ENCODE data around the gene PLBD1. TPM values are rescaled to one million over a fixed set of nuclear protein-coding genes. Genes with fewer than 3 reads are reported as not detected.
A peak's percentile ranks its signal among the peaks of the same experiment; 100 is the strongest.

The PLBD1 gene, protein sequence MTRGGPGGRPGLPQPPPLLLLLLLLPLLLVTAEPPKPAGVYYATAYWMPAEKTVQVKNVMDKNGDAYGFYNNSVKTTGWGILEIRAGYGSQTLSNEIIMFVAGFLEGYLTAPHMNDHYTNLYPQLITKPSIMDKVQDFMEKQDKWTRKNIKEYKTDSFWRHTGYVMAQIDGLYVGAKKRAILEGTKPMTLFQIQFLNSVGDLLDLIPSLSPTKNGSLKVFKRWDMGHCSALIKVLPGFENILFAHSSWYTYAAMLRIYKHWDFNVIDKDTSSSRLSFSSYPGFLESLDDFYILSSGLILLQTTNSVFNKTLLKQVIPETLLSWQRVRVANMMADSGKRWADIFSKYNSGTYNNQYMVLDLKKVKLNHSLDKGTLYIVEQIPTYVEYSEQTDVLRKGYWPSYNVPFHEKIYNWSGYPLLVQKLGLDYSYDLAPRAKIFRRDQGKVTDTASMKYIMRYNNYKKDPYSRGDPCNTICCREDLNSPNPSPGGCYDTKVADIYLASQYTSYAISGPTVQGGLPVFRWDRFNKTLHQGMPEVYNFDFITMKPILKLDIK
- 10 to 100 TPM; 40.5 to 46.3 (median 45.7) TPM for polyA plus RNA-seq (ENCODE audit: insufficient read length in 3 of 3)

GRCh38 chr12:14567351-14568162, at the start of gene PLBD1:
Gene PLBD1, minus strand, starts transcription at chr12:14567883. Its CDS starts 187 bp downstream, at chr12:14567696.
- DNase-seq (ENCODE audit: low read depth in 3 of 3, low spot score in 2 of 3): peak; percentile 38 to 52 (median 42)

GRCh38 chr12:14614704-14615121, 47.0 kb upstream of the PLBD1 start:
- no peak for DNase-seq (ENCODE audit: low read depth in 3 of 3, low spot score in 2 of 3)

- no peak for DNase-seq (ENCODE audit: low read depth in 3 of 3, low spot score in 2 of 3)
Measured at GRCh38 chr12:14613718-14614117, 46.0 kb upstream of the PLBD1 start.

GRCh38 chr12:14612898-14613445, 45.3 kb upstream of the PLBD1 start:
- DNase-seq (ENCODE audit: low read depth in 3 of 3, low spot score in 2 of 3): no peak

- DNase-seq (ENCODE audit: low read depth in 3 of 3, low spot score in 2 of 3): no peak
Measured at GRCh38 chr12:14612250-14612649, 44.6 kb upstream of the PLBD1 start.

DNA sequence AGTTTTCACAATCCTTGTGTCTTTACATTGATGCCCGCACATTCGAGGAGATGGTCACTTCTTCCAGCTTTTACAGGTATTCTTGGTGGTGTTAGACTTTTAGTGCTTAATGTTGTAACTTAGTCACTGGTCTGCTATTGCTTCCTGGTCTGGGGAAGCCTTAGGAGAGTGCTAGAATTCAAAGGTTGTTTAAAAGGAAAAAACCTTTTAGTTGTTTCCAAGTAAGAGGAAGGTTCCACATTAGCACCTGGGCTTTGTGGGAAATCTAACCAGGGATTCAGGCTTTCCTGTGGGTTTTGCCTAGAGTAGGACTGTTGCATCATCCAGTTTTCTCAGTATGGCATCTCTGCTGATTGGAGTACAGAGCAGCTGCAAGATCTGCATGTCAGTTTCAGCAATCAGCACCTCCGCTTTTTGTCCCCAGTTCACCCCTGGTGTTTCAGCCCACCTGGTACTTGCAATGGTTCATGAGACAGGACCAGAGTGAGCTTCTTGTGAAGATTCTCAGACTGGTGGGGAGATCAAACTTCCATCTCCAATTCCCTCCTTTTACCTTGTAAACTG, 44.0 kb upstream of the PLBD1 start:
- DNase-seq (ENCODE audit: low read depth in 3 of 3, low spot score in 2 of 3): no peak

GRCh38 chr12:14607568-14607967, 39.9 kb upstream of the PLBD1 start:
- DNase-seq (ENCODE audit: low read depth in 3 of 3, low spot score in 2 of 3): no peak

GRCh38 chr12:14605401-14605989, 37.8 kb upstream of the PLBD1 start:
- DNase-seq (ENCODE audit: low read depth in 3 of 3, low spot score in 2 of 3): no peak

DNA sequence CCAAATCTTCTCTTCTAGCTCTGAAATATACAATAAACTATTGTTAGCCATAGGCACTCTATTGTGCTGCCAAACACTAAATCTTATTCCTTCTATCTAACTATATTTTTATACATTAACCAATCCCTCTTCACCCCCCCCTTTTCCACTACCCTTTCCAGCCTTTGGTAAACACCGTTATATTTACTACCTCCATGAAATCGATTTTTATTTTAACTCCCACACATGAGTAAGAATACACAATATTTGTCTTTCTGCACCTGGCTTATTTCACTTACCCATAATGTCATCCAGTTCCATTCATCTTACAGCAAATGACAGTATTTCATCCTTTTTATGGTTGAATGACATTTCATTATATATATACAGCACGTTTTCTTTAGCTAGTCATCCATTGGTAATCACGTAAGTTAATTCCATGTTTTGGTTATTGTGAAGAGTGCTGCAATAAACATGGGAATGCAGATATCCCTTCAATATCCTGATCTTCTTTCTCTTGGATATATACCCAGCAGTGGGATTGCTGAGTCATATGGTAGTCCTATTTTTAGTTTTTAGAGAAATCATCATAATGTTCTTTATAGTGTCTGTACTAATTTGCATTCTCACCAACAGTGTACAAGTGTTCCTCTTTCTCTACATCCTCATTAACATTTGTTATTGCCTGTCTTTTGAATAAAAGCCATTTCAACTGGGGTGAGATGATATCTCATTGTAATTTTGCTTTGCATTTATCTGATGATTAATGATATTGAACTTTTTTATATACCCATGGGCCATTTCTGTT, 34.2 kb upstream of the PLBD1 start:
- DNase-seq (ENCODE audit: low read depth in 3 of 3, low spot score in 2 of 3): no peak

GRCh38 chr12:14597480-14597879, 29.8 kb upstream of the PLBD1 start:
- DNase-seq (ENCODE audit: low read depth in 3 of 3, low spot score in 2 of 3): no peak

DNA sequence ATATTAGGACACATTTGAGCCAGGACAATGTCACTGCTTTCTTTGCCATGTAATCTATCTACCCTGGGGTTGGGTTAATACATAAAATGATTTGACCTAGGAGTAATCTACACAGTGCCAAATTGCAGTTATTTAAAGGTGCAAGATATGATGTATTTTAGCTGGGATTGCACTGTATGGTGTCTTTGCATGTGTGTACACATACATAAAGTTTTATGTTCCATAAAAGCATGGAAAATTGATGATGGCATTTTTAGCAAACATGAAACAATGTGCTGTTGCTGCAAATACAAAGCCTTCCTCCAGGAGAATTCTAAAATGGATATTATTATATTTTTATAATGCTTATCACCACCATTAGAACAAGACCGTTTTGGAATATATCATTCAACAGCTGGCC, 24.0 kb upstream of the PLBD1 start:
- no peak for DNase-seq (ENCODE audit: low read depth in 3 of 3, low spot score in 2 of 3)

GRCh38 chr12:14589169-14590004, 21.7 kb upstream of the PLBD1 start:
- DNase-seq (ENCODE audit: low read depth in 3 of 3, low spot score in 2 of 3): no peak

GRCh38 chr12:14588571-14588970, 20.9 kb upstream of the PLBD1 start:
- DNase-seq (ENCODE audit: low read depth in 3 of 3, low spot score in 2 of 3): no peak

DNA sequence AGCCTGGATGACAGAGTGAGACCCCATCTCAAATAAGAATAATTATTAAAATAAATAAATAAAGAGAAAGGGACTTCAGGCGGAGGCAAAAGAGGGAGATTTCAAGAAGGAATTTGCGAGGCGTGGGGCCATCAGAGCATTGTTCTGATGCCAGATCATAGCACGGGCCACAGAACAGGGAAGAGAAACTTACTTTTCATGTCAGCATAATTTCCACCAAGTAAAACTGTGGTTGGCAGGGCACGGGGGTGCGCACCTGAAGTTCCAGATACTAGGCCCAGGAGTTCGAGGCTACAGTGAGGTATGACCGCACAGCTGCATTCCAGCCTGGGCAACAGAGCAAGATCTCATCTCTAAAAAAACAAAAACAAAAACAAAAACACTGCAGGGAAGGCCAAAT, 11.0 kb upstream of the PLBD1 start:
- DNase-seq (ENCODE audit: low read depth in 3 of 3, low spot score in 2 of 3): no peak

DNA sequence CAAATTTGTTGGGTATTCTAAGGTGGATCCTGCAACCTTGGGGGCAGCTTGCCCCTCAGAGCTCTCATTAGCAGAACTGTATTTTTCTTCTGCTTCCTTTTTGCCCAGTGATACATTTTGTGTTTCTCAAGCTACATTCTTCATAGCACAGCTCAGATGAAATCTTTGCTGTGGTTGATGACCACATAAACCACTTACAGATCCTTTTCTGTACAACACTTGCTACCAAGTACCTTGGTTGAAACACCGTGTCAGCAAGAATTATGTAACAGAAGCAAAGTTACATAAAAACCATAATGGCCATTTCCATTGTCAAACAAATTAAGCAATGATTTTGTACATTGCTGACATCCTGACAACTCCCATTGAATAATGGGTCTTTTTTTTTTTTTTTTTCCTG, 9.7 kb upstream of the PLBD1 start:
- no peak for DNase-seq (ENCODE audit: low read depth in 3 of 3, low spot score in 2 of 3)

GRCh38 chr12:14576896-14577295, 9.2 kb upstream of the PLBD1 start:
- DNase-seq (ENCODE audit: low read depth in 3 of 3, low spot score in 2 of 3): no peak

DNA sequence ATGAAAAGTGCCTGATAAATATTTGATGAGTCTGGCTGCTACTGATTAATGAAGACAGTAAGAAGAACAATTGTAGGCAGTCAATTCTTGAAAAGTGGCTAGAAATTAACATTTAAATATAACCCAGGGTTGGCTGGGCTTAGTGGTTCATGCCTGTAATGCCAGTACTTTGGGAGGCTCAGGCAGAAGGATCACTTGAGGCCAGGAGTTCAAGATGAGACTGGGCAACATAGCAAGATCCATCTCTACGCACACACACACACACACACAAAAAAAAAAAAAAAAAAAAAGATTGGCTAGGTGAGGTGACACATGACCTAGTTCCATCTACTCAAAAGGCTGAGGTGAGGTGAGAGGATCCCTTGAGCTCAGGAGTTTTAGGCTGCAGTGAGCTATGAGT, 7.9 kb upstream of the PLBD1 start:
- DNase-seq (ENCODE audit: low read depth in 3 of 3, low spot score in 2 of 3): no peak

DNA sequence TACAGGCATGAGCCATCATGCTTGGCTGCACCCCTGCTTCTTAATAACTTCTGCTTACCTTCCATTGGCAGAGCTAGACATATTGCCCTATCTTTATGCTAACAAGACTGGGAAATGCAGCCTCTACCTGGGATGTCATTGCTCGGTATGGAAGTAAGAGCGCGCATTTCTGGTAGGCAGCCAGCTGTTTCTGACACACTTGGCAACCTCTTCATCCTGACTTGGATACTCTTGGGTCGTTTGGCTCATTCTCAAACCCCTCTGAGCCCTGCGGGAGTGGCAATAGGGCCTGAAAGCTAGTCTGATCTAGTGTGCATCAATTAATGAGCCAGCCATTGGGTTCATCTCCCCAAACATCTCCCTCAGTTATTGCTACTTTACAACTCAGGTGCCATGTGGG, 5.4 kb upstream of the PLBD1 start:
- no peak for DNase-seq (ENCODE audit: low read depth in 3 of 3, low spot score in 2 of 3)

DNA sequence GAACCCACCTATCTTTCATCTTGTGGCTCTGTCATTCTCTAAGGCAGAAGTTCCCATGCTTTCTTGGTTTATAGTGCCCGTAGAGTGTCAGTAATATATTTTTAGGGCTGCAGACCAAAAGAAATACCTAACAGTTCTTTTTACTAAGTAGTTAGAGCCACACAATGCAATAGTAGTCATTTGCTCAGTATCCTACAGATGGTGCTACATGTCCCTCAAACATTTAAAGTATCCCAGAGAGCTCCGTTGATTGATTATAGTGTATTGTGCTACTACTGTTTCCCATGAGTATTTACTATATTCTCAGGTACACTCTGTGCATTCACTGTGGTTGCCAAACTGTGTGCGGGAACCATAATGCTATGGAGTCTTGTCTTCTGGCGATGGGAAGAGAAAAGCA, 4.7 kb upstream of the PLBD1 start:
- no peak for DNase-seq (ENCODE audit: low read depth in 3 of 3, low spot score in 2 of 3)

Measured in right renal cortex interstitium (tissue), 3 donors.